Measurements from ENCODE around the gene IDI2.

DNA sequence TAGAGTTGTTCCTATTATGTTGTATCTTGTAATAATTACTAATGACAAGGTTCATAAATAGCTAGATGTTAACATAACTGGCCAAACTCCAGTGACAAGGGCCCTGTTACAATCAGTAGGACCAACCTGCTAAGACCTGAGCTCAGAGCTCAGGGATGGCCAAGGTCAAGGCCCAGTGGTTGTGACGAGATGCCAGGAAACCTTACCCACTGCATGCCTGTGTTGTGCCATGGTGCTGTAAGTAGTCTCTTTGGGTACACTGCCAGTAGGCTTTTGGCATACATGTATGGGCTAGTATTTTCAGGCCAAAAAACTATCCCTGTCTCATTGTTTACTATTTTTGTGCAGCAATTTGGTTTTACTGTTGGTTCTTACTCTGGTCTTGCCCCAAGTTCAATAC lies 7.9 kb upstream of the IDI2 start:
- TF ChIP-seq EZH2 (IDR thresholded peaks at IDR 0.05; ENCODE audit: borderline replicate concordance, low read depth, low read length, severe bottlenecking) = no peak
- TF ChIP-seq, protein P1, sequence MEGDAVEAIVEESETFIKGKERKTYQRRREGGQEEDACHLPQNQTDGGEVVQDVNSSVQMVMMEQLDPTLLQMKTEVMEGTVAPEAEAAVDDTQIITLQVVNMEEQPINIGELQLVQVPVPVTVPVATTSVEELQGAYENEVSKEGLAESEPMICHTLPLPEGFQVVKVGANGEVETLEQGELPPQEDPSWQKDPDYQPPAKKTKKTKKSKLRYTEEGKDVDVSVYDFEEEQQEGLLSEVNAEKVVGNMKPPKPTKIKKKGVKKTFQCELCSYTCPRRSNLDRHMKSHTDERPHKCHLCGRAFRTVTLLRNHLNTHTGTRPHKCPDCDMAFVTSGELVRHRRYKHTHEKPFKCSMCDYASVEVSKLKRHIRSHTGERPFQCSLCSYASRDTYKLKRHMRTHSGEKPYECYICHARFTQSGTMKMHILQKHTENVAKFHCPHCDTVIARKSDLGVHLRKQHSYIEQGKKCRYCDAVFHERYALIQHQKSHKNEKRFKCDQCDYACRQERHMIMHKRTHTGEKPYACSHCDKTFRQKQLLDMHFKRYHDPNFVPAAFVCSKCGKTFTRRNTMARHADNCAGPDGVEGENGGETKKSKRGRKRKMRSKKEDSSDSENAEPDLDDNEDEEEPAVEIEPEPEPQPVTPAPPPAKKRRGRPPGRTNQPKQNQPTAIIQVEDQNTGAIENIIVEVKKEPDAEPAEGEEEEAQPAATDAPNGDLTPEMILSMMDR (IDR thresholded peaks at IDR 0.05; ENCODE audit: borderline replicate concordance, extremely low read depth, low read length, poor library complexity, severe bottlenecking) = no peak

Measured in DND-41 (cell line).